Lung (tissue), 12 donors: Measurements from ENCODE around the gene SRPK2. TPM values are rescaled to one million over a fixed set of nuclear protein-coding genes. Genes with fewer than 3 reads are reported as not detected.

ENCODE experiments used
- ATAC-seq: fragments of 200-7000 bp; cut with Tn5 transposase; one replicate; pipeline ENCODE4 v1.9.1; 2020; ENCODE audit warnings: moderate number of reproducible peaks; ENCODE audit not compliant: insufficient read depth, low FRiP score
- DNase-seq, 3 donors: peaks; one replicate each; pipeline ENCODE4 v3.0.0-alpha.2; 2013 to 2017
- H3K27ac ChIP-seq, 2 donors: one replicate each; pipeline ENCODE4 v1.5.1; 2013; ENCODE audit warnings: mild to moderate bottlenecking in 2 of 2, moderate library complexity in 2 of 2, control low read depth in 1 of 2, inconsistent platforms in 1 of 2, low read depth in 1 of 2, low read length in 1 of 2
- H3K27me3 ChIP-seq, 3 donors: one replicate each; pipeline ENCODE4 v1.5.1; 2013; ENCODE audit warnings: low read length in 2 of 3; ENCODE audit not compliant: control insufficient read depth in 3 of 3, insufficient read depth in 3 of 3
- H3K36me3 ChIP-seq, 4 donors: one replicate each; pipeline ENCODE4 v1.5.1; 2013; ENCODE audit warnings: low read length in 4 of 4, mild to moderate bottlenecking in 1 of 4, moderate library complexity in 1 of 4; ENCODE audit not compliant: control insufficient read depth in 4 of 4, insufficient read depth in 4 of 4
- H3K4me1 ChIP-seq, 5 donors: one replicate each; pipeline ENCODE4 v1.5.1; 2013; ENCODE audit warnings: low read length in 5 of 5, mild to moderate bottlenecking in 2 of 5, moderate library complexity in 1 of 5; ENCODE audit not compliant: control insufficient read depth in 5 of 5, insufficient read depth in 5 of 5
- H3K4me3 ChIP-seq: one replicate; pipeline ENCODE4 v1.5.1; 2013; ENCODE audit warnings: mild to moderate bottlenecking, control low read depth, moderate library complexity
- H3K9ac ChIP-seq, 2 donors: one replicate each; pipeline ENCODE4 v1.5.1; 2013; ENCODE audit warnings: low read length in 2 of 2, control low read depth in 1 of 2; ENCODE audit not compliant: insufficient read depth in 1 of 2
- H3K9me3 ChIP-seq, 4 donors: one replicate each; pipeline ENCODE4 v1.5.1; 2013; ENCODE audit warnings: low read length in 3 of 4, mild to moderate bottlenecking in 1 of 4, moderate library complexity in 1 of 4; ENCODE audit not compliant: control insufficient read depth in 4 of 4, insufficient read depth in 3 of 4
- WGBS, 2 donors: extraction: QIAGEN DNeasy Blood & Tissue Kit; methylation state at CpG; one replicate each; pipeline ENCODE4 v1.1.7; 2013; 5-methylcytosine and 5-hydroxymethylcytosine counted together
- polyA plus RNA-seq, 2 donors: library from polyadenylated mRNA; stranded (reverse); fragments of 200-250 nt; gene quantifications; one replicate each; pipeline ENCODE4 v1.2.1, GENCODE V29; 2013
- total RNA-seq, 2 donors: library from RNA; depleted of rRNA in 1 of 2; stranded (reverse); fragments of >200 nt in 1 of 2; gene quantifications; one replicate each; pipeline ENCODE4 v1.2.1, GENCODE V29; 2014 to 2021
- TF ChIP-seq, protein P1 (sequence below): IDR thresholded peaks from 2 replicates; pipeline ENCODE4 v1.5.1; 2012; ENCODE audit warnings: mild to moderate bottlenecking; ENCODE audit errors: control extremely low read depth, extremely low read depth
- donor health status: control.
- donor health status: control.
- donor health status: Bipolar disorder and iron deficiency.
- donor health status: healthy.
- donor health status: DM: yes; HTN: yes; CAD: no.

Gene SRPK2
- total and polyA plus RNA-seq, 4 donors, result 10.8 to 71.2 (median 23.2) TPM

DNA sequence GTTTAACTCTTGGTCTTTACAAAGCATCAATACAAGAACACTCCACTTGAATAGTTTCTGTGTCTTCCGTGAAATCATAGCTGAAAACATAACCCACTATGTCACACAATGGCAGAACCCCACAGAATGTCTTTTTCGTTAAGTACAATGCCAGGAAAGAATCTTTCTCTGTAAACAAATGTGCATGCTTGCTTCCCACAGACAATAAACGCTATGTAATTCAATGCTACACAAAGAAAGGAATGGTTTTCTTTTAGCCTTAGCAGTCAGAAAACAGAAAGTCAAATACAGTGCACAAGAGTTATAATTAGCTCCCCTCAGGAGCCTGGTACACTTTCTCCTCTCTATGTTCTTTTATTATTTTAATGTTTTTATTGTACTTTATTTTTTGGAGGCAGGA, 186.1 kb downstream of the SRPK2 start:
- Histone ChIP-seq H3K9me3 (no peaks in the 10 kb centered on the region), H3K27ac (no peak overlapping the region), H3K36me3 (peaks cover 0 to 14% (median 1%) of the 10 kb centered on the region in 4 donors), H3K4me1 (peaks cover 0 to 14% (median 7%) of the 10 kb centered on the region in 5 donors), H3K4me3 (no peak overlapping the region), H3K9ac (no peak overlapping the region), H3K27me3 (no peaks in the 10 kb centered on the region)
- TF ChIP-seq, protein P1, sequence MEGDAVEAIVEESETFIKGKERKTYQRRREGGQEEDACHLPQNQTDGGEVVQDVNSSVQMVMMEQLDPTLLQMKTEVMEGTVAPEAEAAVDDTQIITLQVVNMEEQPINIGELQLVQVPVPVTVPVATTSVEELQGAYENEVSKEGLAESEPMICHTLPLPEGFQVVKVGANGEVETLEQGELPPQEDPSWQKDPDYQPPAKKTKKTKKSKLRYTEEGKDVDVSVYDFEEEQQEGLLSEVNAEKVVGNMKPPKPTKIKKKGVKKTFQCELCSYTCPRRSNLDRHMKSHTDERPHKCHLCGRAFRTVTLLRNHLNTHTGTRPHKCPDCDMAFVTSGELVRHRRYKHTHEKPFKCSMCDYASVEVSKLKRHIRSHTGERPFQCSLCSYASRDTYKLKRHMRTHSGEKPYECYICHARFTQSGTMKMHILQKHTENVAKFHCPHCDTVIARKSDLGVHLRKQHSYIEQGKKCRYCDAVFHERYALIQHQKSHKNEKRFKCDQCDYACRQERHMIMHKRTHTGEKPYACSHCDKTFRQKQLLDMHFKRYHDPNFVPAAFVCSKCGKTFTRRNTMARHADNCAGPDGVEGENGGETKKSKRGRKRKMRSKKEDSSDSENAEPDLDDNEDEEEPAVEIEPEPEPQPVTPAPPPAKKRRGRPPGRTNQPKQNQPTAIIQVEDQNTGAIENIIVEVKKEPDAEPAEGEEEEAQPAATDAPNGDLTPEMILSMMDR, result no peak
- DNase-seq (peak in 2 of 3 donors; percentile 23 to 35), ATAC-seq (no peak)
- WGBS, 2 donors, result 71 to 74% methylated on average over 3 of the region's 3 CpGs

DNA sequence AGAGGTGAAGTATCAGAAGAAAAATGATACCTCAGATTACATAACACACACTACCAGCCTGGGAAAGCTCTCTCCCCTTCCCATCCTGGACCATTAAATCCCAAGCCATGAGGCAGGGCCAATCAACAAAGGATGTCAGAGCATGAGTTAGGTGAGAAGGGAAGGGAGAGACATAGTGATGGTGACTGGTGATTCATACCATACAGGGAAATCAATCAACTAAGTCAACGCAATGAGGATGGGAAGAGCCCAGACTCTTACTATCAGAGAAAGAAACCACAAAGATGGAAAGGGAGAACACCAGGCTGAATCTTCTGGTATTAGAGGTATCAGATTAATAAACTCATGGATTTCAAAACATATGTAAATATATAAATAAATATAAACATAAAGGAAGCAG, 189.3 kb downstream of the SRPK2 start:
- ATAC-seq (no peak), DNase-seq (no peak)

DNA sequence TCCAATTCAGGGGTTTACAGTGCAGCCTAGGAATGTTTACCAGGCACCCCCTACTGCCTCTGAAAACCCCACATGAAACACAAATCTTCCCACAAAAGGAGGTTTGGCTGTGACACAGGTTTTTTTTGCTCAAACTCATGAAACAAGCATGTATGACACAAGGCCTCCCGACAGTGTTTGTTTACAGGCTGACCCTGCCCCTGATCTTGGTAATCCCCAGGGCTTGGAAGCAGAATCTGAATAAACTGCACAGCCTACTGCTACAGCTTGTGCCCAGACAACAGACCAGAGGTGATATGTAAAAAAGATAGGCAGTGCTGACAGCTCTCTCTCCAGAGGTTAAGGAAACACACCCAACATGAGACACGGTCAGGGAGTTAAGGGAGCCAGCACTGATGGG, 190.5 kb downstream of the SRPK2 start:
- Histone ChIP-seq H3K9ac (no peak overlapping the region), H3K27me3 (no peaks in the 10 kb centered on the region), H3K4me3 (no peak overlapping the region), H3K9me3 (no peaks in the 10 kb centered on the region), H3K27ac (no peak overlapping the region), H3K36me3 (peaks cover 0 to 14% (median 0%) of the 10 kb centered on the region in 4 donors), H3K4me1 (peaks cover 0 to 18% (median 8%) of the 10 kb centered on the region in 5 donors)
- TF ChIP-seq, protein P1, result no peak
- 50 to 79% methylated on average over 2 of the region's 2 CpGs for WGBS, 2 donors
- ATAC-seq (no peak), DNase-seq (peak; percentile 43 to 66 (median 62))

More for the DNA sequence above, 189.3 kb downstream of the SRPK2 start:
- Histone ChIP-seq H3K4me3 (no peak overlapping the region), H3K4me1 (peaks cover 0 to 18% (median 8%) of the 10 kb centered on the region in 5 donors), H3K9ac (no peak overlapping the region), H3K27me3 (no peaks in the 10 kb centered on the region), H3K27ac (no peak overlapping the region), H3K36me3 (peaks cover 0 to 14% (median 0%) of the 10 kb centered on the region in 4 donors), H3K9me3 (no peaks in the 10 kb centered on the region)
- 93 to 95% methylated on average over 1 of the region's 1 CpG for WGBS, 2 donors
- TF ChIP-seq, protein P1, result no peak

DNA sequence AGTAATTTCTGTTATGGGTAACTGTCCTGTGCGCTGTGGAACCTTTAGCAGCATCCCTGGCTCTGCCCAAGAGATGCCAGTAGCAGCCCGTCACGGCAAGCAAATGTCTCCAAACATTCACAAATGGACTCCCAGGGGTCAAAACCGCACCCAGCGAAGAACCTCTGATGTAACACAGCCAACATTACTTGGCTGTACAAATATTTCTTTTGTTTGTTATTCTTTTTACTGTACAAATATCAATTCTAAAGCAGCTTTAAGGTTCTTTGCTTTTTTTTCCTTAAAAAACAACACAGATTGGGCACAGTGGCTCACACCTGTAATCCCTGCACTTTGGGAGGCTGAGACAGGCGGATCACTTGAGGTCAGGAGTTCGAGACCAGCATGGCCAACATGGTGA, 192.2 kb downstream of the SRPK2 start:
- no peaks in the 10 kb centered on the region for H3K27me3 ChIP-seq
- H3K4me1 ChIP-seq, result peaks cover 0 to 16% (median 8%) of the 10 kb centered on the region in 5 donors
- no peak overlapping the region for H3K27ac ChIP-seq
- 88 to 92% methylated on average over 7 of the region's 7 CpGs for WGBS, 2 donors
- no peak overlapping the region for H3K9ac ChIP-seq
- peaks cover 0 to 5% (median 0%) of the 10 kb centered on the region in 4 donors for H3K36me3 ChIP-seq
- DNase-seq (no peak), ATAC-seq (no peak)
- TF ChIP-seq, protein P1, result no peak
- H3K4me3 ChIP-seq, result no peak overlapping the region
- H3K9me3 ChIP-seq, result no peaks in the 10 kb centered on the region
